M059J (cell line): Measurements from ENCODE around the gene STYXL1. TPM values are rescaled to one million over a fixed set of nuclear protein-coding genes. Genes with fewer than 3 reads are reported as not detected.
"Not testable (repeated sequence)": the region's sequence is repeated elsewhere in the genome, so short reads cannot be mapped to it uniquely, and the experiment has no call there.

ENCODE experiments used
- DNase-seq: peaks from one replicate; pipeline ENCODE4 v3.0.0-alpha.2; 2012; ENCODE audit warnings: low read depth
- total RNA-seq: library from RNA; depleted of rRNA; stranded (reverse); fragments of >200 nt; shearing (Covaris generic); gene quantifications from 2 replicates; pipeline ENCODE4 v1.2.3, GENCODE V29; 2014; rRNA removed

STYXL1 gene
- 69.8 and 77.7 TPM in 2 replicates for total RNA-seq

DNA sequence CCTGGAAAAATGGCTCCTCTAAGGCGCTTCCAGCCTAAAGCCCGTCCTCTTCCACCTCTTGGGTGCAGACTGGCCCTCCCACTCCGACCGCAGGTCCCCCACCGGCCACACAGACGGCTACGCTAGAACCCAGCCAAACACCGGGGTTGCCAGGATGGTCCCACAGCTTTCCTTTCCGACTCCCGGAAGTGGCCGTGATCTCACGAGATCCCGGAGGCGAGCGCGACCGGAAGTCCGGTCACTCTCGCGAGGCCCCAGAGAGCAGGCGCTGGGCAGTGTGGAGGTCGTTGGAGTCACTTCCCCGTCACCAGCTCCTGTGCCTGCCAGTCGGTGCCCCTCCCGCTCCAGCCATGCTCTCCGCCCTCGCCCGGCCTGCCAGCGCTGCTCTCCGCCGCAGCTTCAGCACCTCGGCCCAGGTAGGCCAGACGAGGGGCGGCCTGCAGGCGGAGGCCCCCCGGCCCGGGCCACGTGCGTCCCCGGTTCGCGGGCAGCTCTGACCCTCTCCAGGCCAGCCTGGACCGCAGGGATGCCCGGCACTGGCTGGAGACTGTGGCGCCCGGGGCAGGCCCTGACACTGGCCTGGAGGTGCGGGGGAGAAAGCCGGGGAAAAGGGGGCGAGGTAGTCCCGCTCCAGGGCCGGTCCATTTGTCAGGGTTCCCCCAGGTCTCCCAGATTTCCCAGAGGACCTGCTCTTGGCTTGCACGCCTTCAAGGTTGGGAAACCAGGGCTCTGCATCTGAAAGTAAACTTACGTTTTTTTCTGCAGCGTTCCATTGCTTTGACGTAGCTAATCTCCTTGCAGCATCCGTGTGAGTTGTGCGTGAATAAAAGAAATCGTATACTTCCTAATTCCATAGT, at the start of gene STYXL1, which contains the start of gene MDH2:
Gene STYXL1 (minus strand): TSS at position 190 of the 857 bp plus-strand sequence. CDS start 17,477 bp downstream, outside the sequence.
Gene MDH2 (plus strand): TSS at position 296 of the 857 bp plus-strand sequence. CDS start 55 bp downstream, at position 351.
- DNase-seq: peak; percentile 98

- DNase-seq: no peak
Observed at GRCh38 chr7:76095908-76096307, 48.1 kb upstream of the STYXL1 start.

- not testable (repeated sequence) for DNase-seq
Observed at GRCh38 chr7:76094326-76094725, 46.5 kb upstream of the STYXL1 start.

- peak; percentile 51 for DNase-seq
Observed at GRCh38 chr7:76093531-76093930, 45.7 kb upstream of the STYXL1 start.

DNA sequence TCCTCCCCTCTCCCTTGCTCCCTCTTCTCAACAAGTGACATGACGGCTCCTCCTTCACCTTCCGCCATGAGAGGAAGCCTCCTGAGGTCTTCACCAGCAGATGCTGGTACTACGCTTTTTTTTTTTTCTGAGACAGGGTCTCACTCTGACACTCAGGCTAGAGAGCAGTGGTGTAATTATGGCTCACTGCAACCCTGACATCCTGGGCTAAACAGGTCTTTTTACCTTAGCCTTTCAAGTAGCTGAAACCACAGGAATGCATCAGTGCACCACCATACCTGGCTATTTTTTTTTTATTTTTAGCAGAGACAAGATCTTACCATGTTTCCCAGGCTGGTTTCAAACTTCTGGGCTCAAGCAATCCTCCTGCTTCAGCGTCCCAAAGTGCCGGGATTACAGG, 43.7 kb upstream of the STYXL1 start:
- DNase-seq: no peak

- no peak for DNase-seq
Observed at GRCh38 chr7:76089865-76090475, 42.2 kb upstream of the STYXL1 start.

- peak; percentile 91 for DNase-seq
Observed at GRCh38 chr7:76087362-76087791, 39.6 kb upstream of the STYXL1 start.

- peak; percentile 68 for DNase-seq
Observed at GRCh38 chr7:76086070-76086469, 38.3 kb upstream of the STYXL1 start.

- not testable (repeated sequence) for DNase-seq
Observed at GRCh38 chr7:76084115-76084514, 36.3 kb upstream of the STYXL1 start.

GRCh38 chr7:76080204-76080603, 32.4 kb upstream of the STYXL1 start:
- DNase-seq: no peak

GRCh38 chr7:76077435-76077834, 29.6 kb upstream of the STYXL1 start:
- peak; percentile 52 for DNase-seq

GRCh38 chr7:76076995-76077394, 29.2 kb upstream of the STYXL1 start:
- no peak for DNase-seq

DNA sequence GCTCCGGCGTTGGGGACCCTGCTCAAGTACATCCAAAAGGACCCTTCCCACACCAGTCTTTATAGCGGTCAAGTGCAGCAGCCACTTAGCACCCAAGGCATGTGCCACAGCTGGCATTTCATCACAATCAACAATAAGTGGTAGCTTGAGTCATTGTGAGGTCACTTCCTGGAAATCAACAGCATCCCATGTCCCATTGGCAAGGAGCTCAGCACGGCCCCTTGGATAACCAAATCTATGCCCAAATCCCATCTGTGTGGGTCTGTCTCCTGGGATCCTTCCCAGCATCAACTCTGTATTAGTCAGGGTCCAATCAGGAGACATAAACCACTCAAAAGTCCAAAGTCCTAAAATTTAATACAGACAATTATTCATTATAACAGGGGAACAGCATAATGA, 27.2 kb upstream of the STYXL1 start:
- peak; percentile 50 for DNase-seq

DNA sequence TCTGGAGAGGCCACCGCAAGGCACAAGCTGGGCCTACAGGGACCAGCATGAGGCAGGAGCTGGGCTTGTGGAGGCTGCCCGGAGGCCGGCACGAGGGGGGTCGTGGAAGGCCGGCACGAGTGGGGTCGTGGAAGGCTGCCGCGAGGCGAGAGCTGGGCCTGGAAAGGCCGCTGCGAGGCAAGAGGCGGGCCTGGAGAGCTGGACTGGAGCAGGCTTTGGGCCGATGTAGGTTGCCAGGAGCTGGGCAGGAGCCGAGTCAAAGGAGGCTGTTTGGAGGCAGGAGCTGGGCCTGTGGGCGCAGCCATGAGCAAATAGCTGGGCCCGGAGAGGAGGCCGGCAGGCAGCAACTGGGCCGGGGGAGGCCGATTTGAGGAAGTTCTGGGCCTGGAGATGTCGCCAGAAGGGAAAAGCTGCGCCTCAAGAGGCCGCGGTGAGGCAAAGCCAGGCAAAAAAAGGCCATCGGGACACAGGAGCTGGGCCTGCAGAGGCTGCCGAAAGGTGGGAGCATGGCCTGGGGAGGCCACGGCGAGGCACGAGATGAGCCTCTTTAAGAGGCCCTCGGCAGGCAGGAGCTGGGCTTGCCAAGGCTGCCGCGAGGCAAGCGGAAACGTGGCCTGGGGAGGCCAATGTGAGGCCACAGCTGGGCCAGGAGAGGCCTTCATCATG, 26.6 kb upstream of the STYXL1 start:
- DNase-seq: no peak

GRCh38 chr7:76073335-76073990, 25.7 kb upstream of the STYXL1 start:
- no peak for DNase-seq

DNA sequence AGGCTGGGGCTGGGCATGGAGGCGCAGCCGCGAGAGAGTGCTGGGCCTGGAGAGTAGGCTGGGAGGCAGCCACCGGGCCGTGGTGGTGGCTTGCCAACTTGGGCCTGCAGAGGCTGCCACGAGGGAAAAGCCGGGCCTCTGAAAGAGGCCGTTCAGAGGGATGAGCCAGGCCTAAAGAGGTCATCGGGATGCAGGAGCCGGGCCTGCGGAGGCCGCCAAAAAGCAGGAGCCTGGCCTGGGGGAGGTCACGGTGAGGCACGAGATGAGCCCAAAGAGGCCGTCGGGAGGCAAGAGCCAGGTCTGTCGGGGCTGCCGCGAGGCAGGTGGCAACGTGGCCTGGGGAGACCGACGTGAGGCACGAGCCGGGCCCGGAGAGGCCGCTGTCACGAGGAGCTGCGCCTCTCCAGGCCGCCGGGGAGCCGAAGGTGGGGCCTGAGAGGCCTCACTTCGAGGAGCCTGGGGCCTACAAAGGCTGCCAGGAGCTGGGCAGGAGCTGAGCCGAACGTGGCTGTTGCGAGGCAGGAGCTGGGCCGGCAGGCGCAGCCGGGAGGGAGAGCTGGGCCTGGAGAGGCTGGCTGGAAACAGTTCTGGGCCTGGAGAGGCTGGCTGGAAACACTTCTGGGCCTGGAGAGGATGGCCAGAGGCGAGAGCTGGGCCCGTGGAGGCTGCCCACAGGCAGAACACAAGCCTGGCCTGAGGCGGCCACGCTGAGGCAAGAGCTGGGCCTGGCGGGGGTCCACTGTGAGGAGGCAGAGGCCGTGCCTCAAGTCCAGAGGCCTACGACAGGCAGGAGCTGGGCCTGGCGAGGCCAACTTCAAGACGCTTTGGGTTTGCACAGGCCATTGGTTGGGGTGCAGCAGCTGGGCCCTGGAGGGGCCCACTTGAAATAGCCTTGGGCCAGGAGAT, 24.7 kb upstream of the STYXL1 start:
- no peak for DNase-seq

- no peak for DNase-seq
Observed at GRCh38 chr7:76071316-76072242, 23.8 kb upstream of the STYXL1 start.

- peak; percentile 96 for DNase-seq
Observed at GRCh38 chr7:76069238-76069638, 21.4 kb upstream of the STYXL1 start.

- no peak for DNase-seq
Observed at GRCh38 chr7:76066716-76067503, 19.1 kb upstream of the STYXL1 start.
